Nephron (organoid): Measurements from ENCODE around the gene PPP2R5C.

Source experiments
- H3K27ac Mint-ChIP-seq, 3 experiments: 2 replicates each; pipeline ENCODE4 v1.8.0; 2020; ENCODE audit warnings: mixed read lengths in 3 of 3, mild to moderate bottlenecking in 2 of 3, moderate library complexity in 1 of 3
- H3K27me3 Mint-ChIP-seq: 2 replicates; pipeline ENCODE4 v1.8.0; 2021; ENCODE audit warnings: low read depth, mild to moderate bottlenecking, moderate library complexity, mixed read lengths
- H3K36me3 Mint-ChIP-seq: 2 replicates; pipeline ENCODE4 v1.8.0; 2020; ENCODE audit warnings: low read depth, mixed read lengths
- H3K4me1 Mint-ChIP-seq: 2 replicates; pipeline ENCODE4 v1.8.0; 2020; ENCODE audit warnings: mixed read lengths
- H3K4me3 Mint-ChIP-seq, 3 experiments: 2 replicates each; pipeline ENCODE4 v1.8.0; 2020; ENCODE audit warnings: mild to moderate bottlenecking in 3 of 3, mixed read lengths in 3 of 3, moderate library complexity in 2 of 3
- H3K9me3 Mint-ChIP-seq: 2 replicates; pipeline ENCODE4 v1.8.0; 2020; ENCODE audit warnings: mixed read lengths
- CTCF ChIP-seq, 3 experiments: fragments of 200-600 bp; sonication (generic); IDR thresholded peaks; one replicate each; pipeline ENCODE4 v1.5.0; 2021; ENCODE audit warnings: antibody characterized with exemption in 3 of 3; ENCODE audit not compliant: unreplicated experiment in 3 of 3

The PPP2R5C gene

GRCh38 chr14:101894365-101895081, 133.0 kb downstream of the PPP2R5C start:
- no peak overlapping the region for H3K4me3 Mint-ChIP-seq
- peaks cover 74% of the 10 kb centered on the region for H3K36me3 Mint-ChIP-seq
- no peaks in the 10 kb centered on the region for H3K9me3 Mint-ChIP-seq
- no peak for TF ChIP-seq CTCF (IDR thresholded peaks at IDR 0.05; ENCODE audit: unreplicated experiment in 3 of 3)
- no peaks in the 10 kb centered on the region for H3K27me3 Mint-ChIP-seq
- no peak overlapping the region for H3K27ac Mint-ChIP-seq
- H3K4me1 Mint-ChIP-seq = no peaks in the 10 kb centered on the region

DNA sequence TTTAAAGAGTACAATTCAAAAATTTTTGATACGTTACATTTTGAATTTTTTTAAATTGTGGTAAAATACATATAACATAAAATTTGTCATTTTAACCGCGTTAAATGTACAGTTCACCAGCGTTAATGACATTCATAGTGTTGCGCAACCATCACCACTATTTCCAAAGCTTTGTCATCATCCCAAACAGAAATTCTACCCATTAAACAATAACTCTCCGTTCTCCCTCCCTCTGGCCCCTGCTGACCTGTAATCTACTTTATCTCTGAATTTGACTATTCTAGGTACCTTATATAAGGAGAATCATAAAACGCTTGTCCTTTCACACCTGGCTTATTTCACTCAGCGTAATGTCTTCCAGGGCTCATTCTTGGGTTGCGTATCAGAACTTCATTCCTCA, 133.7 kb downstream of the PPP2R5C start:
- H3K4me3 Mint-ChIP-seq = no peak overlapping the region
- no peak overlapping the region for H3K27ac Mint-ChIP-seq
- peaks cover 74% of the 10 kb centered on the region for H3K36me3 Mint-ChIP-seq
- TF ChIP-seq CTCF (IDR thresholded peaks at IDR 0.05; ENCODE audit: unreplicated experiment in 3 of 3) = no peak
- no peaks in the 10 kb centered on the region for H3K27me3 Mint-ChIP-seq
- H3K9me3 Mint-ChIP-seq = no peaks in the 10 kb centered on the region
- H3K4me1 Mint-ChIP-seq = no peaks in the 10 kb centered on the region

DNA sequence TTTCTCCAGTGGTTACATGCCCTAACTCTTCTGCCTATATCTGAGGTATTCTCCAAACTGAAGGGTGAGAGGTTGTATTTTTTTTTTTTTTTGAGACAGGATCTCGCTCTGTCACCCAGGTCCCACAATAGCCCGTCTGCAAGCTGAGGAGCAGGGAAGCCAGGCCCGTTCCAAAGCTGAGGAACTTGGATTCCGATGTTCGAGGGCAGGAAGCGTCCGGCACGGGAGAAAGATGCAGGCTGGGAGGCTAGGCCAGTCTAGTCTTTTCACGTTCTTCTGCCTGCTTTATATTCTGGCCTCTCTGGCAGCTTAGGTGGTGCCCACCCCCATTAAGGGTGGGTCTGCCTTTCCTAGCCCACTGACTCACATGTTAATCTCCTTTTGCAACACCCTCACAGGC, 135.8 kb downstream of the PPP2R5C start:
- no peaks in the 10 kb centered on the region for H3K9me3 Mint-ChIP-seq
- no peak for TF ChIP-seq CTCF (IDR thresholded peaks at IDR 0.05; ENCODE audit: unreplicated experiment in 3 of 3)
- H3K4me3 Mint-ChIP-seq = no peak overlapping the region
- no peak overlapping the region for H3K27ac Mint-ChIP-seq
- H3K27me3 Mint-ChIP-seq = no peaks in the 10 kb centered on the region
- no peaks in the 10 kb centered on the region for H3K4me1 Mint-ChIP-seq
- peaks cover 81% of the 10 kb centered on the region for H3K36me3 Mint-ChIP-seq

- Mint-ChIP-seq H3K27ac (no peak overlapping the region), H3K36me3 (peaks cover 86% of the 10 kb centered on the region), H3K9me3 (no peaks in the 10 kb centered on the region), H3K4me1 (no peaks in the 10 kb centered on the region), H3K4me3 (no peak overlapping the region), H3K27me3 (no peaks in the 10 kb centered on the region)
- no peak for TF ChIP-seq CTCF (IDR thresholded peaks at IDR 0.05; ENCODE audit: unreplicated experiment in 3 of 3)
Measured at GRCh38 chr14:101898416-101898815, 136.9 kb downstream of the PPP2R5C start.

DNA sequence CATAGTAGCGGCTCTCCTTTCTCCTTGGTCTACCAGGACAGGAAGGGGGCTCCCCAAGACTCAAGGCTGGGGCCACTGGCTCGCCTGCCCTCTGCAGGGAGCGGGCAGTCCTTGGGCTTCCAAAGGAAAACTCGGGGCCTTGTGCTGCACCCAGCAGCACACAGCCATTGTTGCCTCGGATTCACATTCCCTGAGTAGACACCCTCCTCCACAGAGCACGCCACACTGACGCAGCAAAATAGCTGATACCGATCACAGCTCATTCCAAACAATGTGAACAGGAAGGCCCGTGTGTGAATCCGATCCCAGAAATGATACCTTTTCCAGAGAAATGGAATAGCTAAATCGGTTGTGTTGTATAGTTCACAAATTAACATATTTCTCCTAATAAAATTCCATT, 137.8 kb downstream of the PPP2R5C start:
- TF ChIP-seq CTCF (IDR thresholded peaks at IDR 0.05; ENCODE audit: unreplicated experiment in 3 of 3) = no peak
- H3K9me3 Mint-ChIP-seq = no peaks in the 10 kb centered on the region
- H3K4me1 Mint-ChIP-seq = no peaks in the 10 kb centered on the region
- no peaks in the 10 kb centered on the region for H3K27me3 Mint-ChIP-seq
- peaks cover 81% of the 10 kb centered on the region for H3K36me3 Mint-ChIP-seq
- no peak overlapping the region for H3K4me3 Mint-ChIP-seq
- no peak overlapping the region for H3K27ac Mint-ChIP-seq

- H3K4me1 Mint-ChIP-seq = no peaks in the 10 kb centered on the region
- no peak for TF ChIP-seq CTCF (IDR thresholded peaks at IDR 0.05; ENCODE audit: unreplicated experiment in 3 of 3)
- peaks cover 78% of the 10 kb centered on the region for H3K36me3 Mint-ChIP-seq
- no peak overlapping the region for H3K4me3 Mint-ChIP-seq
- H3K27ac Mint-ChIP-seq = no peak overlapping the region
- no peaks in the 10 kb centered on the region for H3K9me3 Mint-ChIP-seq
- no peaks in the 10 kb centered on the region for H3K27me3 Mint-ChIP-seq
Measured at GRCh38 chr14:101900253-101900652, 138.7 kb downstream of the PPP2R5C start.
